GM19043 (cell line): ENCODE results near the gene SPSB4.

ENCODE experiments used
- ATAC-seq: cut with Tn5 transposase; IDR thresholded peaks from one replicate; pipeline ENCODE4 v1.9.1; 2021; ENCODE audit warnings: low read depth; ENCODE audit not compliant: unreplicated experiment

SPSB4 gene

DNA sequence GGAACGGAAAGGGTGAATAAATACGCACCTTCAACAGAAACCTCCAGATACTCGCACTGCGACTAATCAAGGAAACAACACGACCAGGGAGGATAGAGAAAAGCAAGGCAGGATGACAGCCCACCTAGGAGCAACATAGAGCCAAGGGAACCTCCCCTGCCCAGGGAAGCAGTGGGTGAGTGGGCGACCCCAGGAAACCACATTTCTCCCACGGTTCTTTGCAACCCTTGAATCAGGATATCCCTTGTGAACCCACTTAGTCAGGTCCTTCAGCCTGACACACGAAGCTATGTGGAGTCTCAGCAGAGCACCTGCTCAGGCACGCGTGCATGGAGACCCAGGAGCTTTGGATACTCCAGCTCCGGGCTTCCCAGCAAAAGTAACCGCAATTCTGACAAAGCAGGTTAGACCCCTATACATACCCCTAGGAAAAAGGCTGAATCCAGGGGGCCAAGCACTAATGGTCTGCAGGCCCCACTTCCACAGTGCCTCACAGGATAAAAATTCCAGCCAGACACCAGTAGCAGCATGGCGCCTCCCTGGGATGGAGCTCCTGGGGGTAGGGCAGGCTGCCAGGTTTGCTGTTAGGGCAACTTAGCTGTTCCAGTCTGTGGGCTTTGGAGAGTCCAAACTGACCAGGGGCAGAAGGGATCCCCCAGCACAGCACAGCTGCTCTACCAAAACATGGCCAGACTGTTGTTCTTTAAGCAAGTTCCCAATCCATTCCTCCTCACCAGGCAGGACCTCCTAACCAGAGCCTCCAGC, 142.1 kb downstream of the SPSB4 start:
- no peak for ATAC-seq
